Thyroid gland (tissue), 4 donors: ENCODE results near the gene SCGB1C2. TPM values are rescaled to one million over a fixed set of nuclear protein-coding genes. Genes with fewer than 3 reads are reported as not detected.
"Not testable (repeated sequence)": the region's sequence is repeated elsewhere in the genome, so short reads cannot be mapped to it uniquely, and the experiment has no call there.

Experiments used
- DNase-seq, 2 donors: peaks; one replicate each; pipeline ENCODE4 v3.0.0-alpha.2; 2019
- H3K27ac ChIP-seq, 3 donors: fragments of 200-600 bp; sonication (generic); 1 replicate in 2 of 3; 2 replicates in 1 of 3; pipeline ENCODE4 v1.5.1; 2016 to 2019; ENCODE audit warnings: mild to moderate bottlenecking in 1 of 3, moderate library complexity in 1 of 3
- H3K27me3 ChIP-seq: fragments of 200-600 bp; sonication (generic); one replicate; pipeline ENCODE4 v1.5.1; 2019
- H3K36me3 ChIP-seq, 2 donors: fragments of 200-600 bp; sonication (generic); one replicate each; pipeline ENCODE4 v1.5.1; 2016 to 2019
- H3K4me1 ChIP-seq, 2 donors: fragments of 200-600 bp; sonication (generic); one replicate each; pipeline ENCODE4 v1.5.1; 2017 to 2019
- H3K4me3 ChIP-seq, 3 donors: fragments of 200-600 bp; sonication (generic); replicated peaks in 1 of 3; 1 replicate in 2 of 3; 2 replicates in 1 of 3; pipeline ENCODE4 v1.5.1; 2016; ENCODE audit warnings: mild to moderate bottlenecking in 1 of 3
- H3K9me3 ChIP-seq: fragments of 200-600 bp; sonication (generic); one replicate; pipeline ENCODE4 v1.5.1; 2017
- WGBS, 2 donors: methylation state at CpG; one replicate each; pipeline ENCODE4 v1.1.5; 2017; 5-methylcytosine and 5-hydroxymethylcytosine counted together
- intact Hi-C: fragments of 100-400 bp; cut with DNase I; formaldehyde crosslinking; loops from one replicate; pipeline ENCODE4 v1.15.1; 2023
- total RNA-seq, 4 donors: library from RNA; depleted of rRNA; stranded (reverse); fragments of >200 nt; gene quantifications; one replicate each; pipeline ENCODE4 v1.2.3, GENCODE V29; 2016
- TF ChIP-seq, protein P1 (sequence below), 6 experiments: fragments of 200-600 bp in 3 of 6; fragments of 450-650 bp in 3 of 6; sonication (generic) in 3 of 6; IDR thresholded peaks; one replicate each; pipeline ENCODE4 v1.5.1; 2016 to 2019; ENCODE audit warnings: antibody characterized with exemption in 6 of 6, mild to moderate bottlenecking in 2 of 6, inconsistent platforms in 1 of 6, moderate library complexity in 1 of 6

Gene SCGB1C2
- total RNA-seq = not detected

DNA sequence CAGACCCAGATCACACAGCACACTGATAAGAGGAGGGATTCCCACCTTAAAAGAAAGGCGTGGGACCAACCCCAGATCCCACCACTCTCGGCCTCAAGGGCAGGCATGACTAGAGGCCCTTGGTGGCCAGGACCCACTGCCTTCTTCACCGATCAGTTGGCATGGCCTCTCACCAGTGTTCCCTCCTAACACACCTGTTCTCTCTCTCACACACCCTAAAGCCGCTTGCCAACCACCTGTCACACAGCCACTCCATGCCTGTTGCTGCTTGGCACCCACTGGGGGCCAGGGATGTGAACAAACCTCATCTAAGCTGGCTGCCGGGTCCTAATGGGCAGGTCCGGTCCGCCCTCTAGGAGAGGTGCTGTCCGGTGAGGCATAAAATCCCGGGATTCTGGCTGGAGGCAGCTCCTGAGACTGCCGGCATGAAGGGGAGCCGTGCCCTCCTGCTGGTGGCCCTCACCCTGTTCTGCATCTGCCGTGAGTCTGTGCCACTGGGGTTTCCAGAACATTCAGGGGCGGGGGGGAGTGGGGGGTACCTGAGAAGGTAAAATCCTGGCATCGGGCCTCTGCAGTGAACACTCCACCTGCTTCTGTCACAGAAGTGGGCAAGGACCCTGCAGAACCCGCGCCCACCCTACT, at the start of gene SCGB1C2:
SCGB1C2 (plus strand) TSS at position 404 of the 642 bp plus-strand sequence; CDS start at position 426, 22 bp downstream.
- intact Hi-C loops, H3K27ac ChIP-seq, H3K4me1 ChIP-seq, H3K27me3 ChIP-seq, H3K36me3 ChIP-seq, H3K9me3 ChIP-seq, H3K4me3 ChIP-seq, DNase-seq: not testable (repeated sequence)
- 80% methylated on average over 2 of the region's 16 CpGs; no CpG with 5 or more reads in 1 of the 2 donors for WGBS, 2 donors

DNA sequence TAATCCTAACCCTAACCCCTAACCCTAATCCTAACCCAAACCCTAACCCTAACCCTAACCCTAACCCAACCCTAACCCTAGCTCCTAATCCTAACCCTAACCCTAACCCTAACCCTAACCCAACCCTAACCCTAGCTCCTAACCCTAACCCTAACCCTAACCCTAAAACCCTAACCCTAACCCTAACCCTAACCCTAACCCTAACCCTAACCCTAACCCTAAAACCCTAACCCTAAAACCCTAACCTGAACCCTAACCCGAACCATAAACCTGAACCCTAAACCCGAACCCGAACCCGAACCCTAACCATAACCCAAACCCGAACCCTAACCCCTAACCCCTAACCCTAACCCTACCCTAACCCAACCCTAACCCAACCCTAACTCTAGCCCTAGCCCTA, 24.3 kb upstream of the SCGB1C2 start:
- H3K36me3 ChIP-seq, DNase-seq, H3K4me3 ChIP-seq, H3K27me3 ChIP-seq, H3K27ac ChIP-seq, H3K4me1 ChIP-seq, intact Hi-C loops, H3K9me3 ChIP-seq: not testable (repeated sequence)
- WGBS, 2 donors = no CpG with 5 or more reads among the region's 5 CpGs

DNA sequence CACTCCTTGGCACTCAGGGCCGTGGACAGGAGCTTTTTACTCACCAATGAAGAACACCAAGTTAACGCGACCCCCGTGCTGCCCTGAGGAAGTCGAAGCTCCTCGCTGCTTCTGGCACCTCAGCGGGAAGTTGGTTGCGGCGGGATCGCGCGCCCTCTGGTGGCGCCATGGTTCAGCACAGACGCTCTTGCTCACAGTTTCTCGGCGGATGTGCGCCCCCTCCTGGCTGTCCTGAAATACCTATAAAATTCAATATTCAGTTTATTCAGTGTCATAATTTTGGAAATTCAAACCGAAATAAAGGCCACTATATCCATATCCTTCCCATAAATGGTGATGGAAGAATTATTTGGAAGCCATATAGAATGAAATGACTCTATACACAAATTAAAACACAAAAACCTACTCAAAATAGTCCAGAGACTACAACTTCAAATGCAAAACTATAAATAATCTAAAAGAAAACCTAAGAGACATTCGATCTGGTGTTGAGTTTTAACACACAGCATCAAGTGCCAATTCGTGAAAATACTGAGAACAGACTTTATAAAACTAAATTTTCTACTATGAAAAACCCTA, 18.9 kb upstream of the SCGB1C2 start:
- H3K27ac ChIP-seq, intact Hi-C loops, H3K9me3 ChIP-seq, H3K36me3 ChIP-seq, H3K27me3 ChIP-seq, H3K4me3 ChIP-seq, DNase-seq, H3K4me1 ChIP-seq: not testable (repeated sequence)
- 1 to 3% methylated on average over 3 to 4 of the region's 20 CpGs for WGBS, 2 donors
- TF ChIP-seq, protein P1, sequence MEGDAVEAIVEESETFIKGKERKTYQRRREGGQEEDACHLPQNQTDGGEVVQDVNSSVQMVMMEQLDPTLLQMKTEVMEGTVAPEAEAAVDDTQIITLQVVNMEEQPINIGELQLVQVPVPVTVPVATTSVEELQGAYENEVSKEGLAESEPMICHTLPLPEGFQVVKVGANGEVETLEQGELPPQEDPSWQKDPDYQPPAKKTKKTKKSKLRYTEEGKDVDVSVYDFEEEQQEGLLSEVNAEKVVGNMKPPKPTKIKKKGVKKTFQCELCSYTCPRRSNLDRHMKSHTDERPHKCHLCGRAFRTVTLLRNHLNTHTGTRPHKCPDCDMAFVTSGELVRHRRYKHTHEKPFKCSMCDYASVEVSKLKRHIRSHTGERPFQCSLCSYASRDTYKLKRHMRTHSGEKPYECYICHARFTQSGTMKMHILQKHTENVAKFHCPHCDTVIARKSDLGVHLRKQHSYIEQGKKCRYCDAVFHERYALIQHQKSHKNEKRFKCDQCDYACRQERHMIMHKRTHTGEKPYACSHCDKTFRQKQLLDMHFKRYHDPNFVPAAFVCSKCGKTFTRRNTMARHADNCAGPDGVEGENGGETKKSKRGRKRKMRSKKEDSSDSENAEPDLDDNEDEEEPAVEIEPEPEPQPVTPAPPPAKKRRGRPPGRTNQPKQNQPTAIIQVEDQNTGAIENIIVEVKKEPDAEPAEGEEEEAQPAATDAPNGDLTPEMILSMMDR (IDR thresholded peaks at IDR 0.05) = peak in 2 of 6 experiments; percentile 14 to 35

DNA sequence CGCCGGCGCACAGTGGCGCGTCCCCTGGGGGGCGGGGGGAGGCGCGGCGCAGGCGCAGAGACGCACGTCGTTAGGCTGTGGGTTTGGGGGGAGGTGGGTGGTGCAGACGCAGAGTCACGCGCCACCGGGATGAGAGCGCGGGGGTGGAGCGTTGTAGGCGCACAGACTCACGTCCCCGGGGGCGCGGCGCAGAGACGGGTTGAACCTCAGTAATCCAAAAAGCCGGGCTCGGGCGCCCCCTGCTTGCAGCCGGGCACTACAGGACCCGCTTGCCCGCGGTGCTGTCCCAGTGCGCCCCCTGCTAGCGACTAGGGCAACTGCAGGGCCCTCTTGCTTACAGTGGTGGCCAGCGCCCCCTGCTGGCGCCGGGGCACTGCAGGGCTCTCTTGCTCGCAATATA, 3.4 kb upstream of the SCGB1C2 start:
- H3K4me1 ChIP-seq, H3K9me3 ChIP-seq, H3K27ac ChIP-seq, DNase-seq, H3K4me3 ChIP-seq, intact Hi-C loops, H3K36me3 ChIP-seq, H3K27me3 ChIP-seq: not testable (repeated sequence)
- no CpG with 5 or more reads among the region's 40 CpGs for WGBS, 2 donors

DNA sequence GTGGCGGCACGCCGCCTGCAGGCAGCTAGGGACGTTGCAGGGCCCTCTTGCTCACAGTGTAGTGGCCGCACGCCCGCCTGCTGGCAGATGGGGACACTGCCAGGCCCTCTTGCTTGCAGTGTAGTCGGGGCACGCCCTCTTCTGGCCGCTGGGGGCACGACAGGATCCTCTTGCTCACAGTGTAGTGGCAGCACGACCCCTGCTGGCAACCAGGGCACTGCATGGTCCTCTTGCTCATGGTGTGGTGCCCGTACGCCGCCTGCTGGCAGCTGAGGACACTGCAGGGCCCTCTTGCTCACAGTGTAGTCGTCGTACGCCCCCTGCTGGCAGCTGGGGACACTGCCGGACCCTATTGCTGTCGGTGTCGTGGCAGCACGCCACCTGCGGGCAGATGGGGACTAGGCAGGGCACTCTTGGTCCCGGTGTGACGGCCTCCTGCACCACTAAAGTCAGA, 3.0 kb upstream of the SCGB1C2 start:
- H3K36me3 ChIP-seq, H3K9me3 ChIP-seq, H3K27me3 ChIP-seq, DNase-seq, H3K4me3 ChIP-seq, H3K27ac ChIP-seq, intact Hi-C loops, H3K4me1 ChIP-seq: not testable (repeated sequence)
- WGBS, 2 donors = 60% methylated on average over 1 of the region's 25 CpGs; no CpG with 5 or more reads in 1 of the 2 donors

DNA sequence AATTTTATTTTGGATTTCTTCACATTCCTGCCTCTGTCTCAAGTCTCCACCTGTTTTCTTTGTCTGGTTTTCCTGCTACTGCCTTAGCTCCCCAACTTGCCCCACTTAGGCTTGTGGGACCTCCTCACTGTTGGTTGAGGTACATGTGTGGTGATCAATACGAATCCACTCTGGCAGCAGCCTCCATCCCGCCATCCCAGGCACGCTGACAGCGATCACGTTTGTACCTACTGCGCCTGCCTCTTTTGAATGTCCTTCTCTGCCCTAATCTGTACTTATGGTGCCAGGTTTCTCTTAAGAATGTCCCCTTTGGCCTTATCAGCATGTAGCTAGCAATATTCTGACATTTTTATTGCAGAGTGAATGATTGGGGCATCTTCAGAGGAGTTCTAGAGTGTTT, 2.3 kb upstream of the SCGB1C2 start:
- H3K9me3 ChIP-seq, H3K4me1 ChIP-seq, DNase-seq, H3K27me3 ChIP-seq, H3K27ac ChIP-seq, H3K4me3 ChIP-seq, intact Hi-C loops, H3K36me3 ChIP-seq: not testable (repeated sequence)
- WGBS, 2 donors = 81 to 82% methylated on average over 5 to 6 of the region's 6 CpGs

DNA sequence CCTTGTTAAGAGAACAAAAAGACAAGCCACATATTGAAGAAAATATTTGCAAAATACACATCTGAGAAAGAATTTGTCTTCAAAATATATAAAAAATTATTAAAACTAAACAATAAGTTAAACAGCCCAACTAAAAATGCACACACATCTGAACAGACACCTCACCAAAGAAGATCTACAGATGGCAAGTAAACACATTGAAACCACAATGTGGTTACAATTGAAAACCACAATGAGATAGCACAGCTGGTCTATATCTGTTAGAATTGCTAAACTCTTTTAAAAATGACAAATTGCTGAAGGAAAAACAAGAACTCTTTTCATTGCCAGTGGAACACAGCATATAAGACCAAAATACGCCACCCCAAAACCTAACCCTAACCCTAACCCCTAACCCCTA, 1.5 kb upstream of the SCGB1C2 start:
- DNase-seq, H3K27ac ChIP-seq, H3K4me1 ChIP-seq, H3K4me3 ChIP-seq, H3K9me3 ChIP-seq, H3K27me3 ChIP-seq, H3K36me3 ChIP-seq, intact Hi-C loops: not testable (repeated sequence)
- WGBS, 2 donors = no CpG with 5 or more reads among the region's 1 CpG

DNA sequence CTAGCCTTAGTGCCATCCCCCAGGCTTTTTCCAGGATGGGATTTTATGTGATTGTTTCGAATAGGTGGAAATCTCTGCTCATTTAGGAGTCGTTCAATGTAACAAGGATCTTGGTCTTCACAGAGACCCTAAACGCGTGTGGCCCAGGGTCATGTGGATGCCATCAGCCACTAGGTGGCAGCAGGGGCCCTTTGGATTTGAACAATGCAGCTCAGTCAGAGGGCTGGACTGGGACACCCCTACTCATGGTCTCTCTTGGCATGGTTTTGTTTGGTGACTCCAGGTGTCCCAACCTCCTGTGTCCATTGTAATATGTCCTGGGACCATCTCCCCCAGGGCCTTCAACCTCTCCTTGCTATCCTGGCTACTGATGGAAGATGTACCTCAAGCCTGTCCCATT, 838 bp upstream of the SCGB1C2 start:
- H3K4me1 ChIP-seq, H3K27me3 ChIP-seq, H3K9me3 ChIP-seq, H3K4me3 ChIP-seq, intact Hi-C loops, H3K27ac ChIP-seq, H3K36me3 ChIP-seq: not testable (repeated sequence)
- WGBS, 2 donors = 0% methylated on average over 1 of the region's 4 CpGs; no CpG with 5 or more reads in 1 of the 2 donors
- TF ChIP-seq, protein P1 (IDR thresholded peaks at IDR 0.05) = peak in 2 of 6 experiments; percentile 44 to 55
- DNase-seq = peak; percentile 75 to 77

DNA sequence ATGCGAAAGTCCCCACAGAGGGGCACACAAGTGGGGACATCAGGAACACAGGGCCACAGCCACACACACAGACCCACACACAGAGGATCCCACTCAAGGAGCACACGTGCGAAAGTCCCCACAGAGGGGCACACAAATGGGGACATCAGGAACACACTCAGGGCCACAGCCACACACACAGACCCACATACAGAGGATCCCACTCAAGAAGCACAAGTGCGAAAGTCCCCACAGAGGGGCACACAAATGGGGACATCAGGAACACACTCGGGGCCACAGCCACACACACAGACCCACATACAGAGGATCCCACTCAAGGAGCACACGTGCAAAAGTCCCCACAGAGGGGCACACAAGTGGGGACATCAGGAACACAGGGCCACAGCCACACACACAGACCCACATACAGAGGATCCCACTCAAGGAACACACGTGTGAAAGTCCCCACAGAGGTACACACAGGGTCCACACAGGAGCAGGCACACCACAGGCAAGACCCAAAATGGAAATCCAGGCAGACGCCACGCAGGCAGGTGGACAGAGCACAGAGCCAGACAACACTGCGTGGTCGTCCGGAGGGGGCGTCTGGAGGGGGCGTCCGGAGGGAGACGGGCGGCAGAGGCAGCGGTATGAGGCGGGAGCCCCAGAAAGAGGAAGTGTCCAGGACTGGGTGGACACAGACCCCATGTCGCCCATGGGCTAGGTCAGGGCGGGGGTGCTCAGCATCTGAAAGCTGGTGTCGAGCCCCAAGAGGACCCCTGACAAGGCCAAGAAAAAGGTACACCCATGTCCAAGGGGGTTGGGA, 2.2 kb downstream of the SCGB1C2 start:
- WGBS, 2 donors = 52 to 68% methylated on average over 5 to 6 of the region's 22 CpGs
- H3K4me3 ChIP-seq, H3K27me3 ChIP-seq, H3K4me1 ChIP-seq, DNase-seq, H3K9me3 ChIP-seq, H3K36me3 ChIP-seq, intact Hi-C loops, H3K27ac ChIP-seq: not testable (repeated sequence)
